LHCN-M2 (cell line): ENCODE data around the gene CCNF. TPM values are rescaled to one million over a fixed set of nuclear protein-coding genes. Genes with fewer than 3 reads are reported as not detected.
"Not testable (repeated sequence)": the region's sequence is repeated elsewhere in the genome, so short reads cannot be mapped to it uniquely, and the experiment has no call there.

Source experiments
- DNase-seq: peaks from one replicate; pipeline ENCODE4 v3.0.0-alpha.2; 2012; ENCODE audit warnings: low read depth
- polyA plus RNA-seq: library from polyadenylated mRNA; unstranded; fragments of >200 nt; gene quantifications from one replicate; pipeline ENCODE4 v1.2.1, GENCODE V29; 2012; ENCODE audit warnings: missing spikeins
- total RNA-seq: library from RNA; depleted of rRNA; stranded (reverse); fragments of >200 nt; gene quantifications from 2 replicates; pipeline ENCODE4 v1.2.3, GENCODE V29; 2014; rRNA removed

CCNF gene, protein sequence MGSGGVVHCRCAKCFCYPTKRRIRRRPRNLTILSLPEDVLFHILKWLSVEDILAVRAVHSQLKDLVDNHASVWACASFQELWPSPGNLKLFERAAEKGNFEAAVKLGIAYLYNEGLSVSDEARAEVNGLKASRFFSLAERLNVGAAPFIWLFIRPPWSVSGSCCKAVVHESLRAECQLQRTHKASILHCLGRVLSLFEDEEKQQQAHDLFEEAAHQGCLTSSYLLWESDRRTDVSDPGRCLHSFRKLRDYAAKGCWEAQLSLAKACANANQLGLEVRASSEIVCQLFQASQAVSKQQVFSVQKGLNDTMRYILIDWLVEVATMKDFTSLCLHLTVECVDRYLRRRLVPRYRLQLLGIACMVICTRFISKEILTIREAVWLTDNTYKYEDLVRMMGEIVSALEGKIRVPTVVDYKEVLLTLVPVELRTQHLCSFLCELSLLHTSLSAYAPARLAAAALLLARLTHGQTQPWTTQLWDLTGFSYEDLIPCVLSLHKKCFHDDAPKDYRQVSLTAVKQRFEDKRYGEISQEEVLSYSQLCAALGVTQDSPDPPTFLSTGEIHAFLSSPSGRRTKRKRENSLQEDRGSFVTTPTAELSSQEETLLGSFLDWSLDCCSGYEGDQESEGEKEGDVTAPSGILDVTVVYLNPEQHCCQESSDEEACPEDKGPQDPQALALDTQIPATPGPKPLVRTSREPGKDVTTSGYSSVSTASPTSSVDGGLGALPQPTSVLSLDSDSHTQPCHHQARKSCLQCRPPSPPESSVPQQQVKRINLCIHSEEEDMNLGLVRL
- total RNA-seq: 33.5 and 34.6 TPM in 2 replicates
- polyA plus RNA-seq: 10.0 TPM

DNA sequence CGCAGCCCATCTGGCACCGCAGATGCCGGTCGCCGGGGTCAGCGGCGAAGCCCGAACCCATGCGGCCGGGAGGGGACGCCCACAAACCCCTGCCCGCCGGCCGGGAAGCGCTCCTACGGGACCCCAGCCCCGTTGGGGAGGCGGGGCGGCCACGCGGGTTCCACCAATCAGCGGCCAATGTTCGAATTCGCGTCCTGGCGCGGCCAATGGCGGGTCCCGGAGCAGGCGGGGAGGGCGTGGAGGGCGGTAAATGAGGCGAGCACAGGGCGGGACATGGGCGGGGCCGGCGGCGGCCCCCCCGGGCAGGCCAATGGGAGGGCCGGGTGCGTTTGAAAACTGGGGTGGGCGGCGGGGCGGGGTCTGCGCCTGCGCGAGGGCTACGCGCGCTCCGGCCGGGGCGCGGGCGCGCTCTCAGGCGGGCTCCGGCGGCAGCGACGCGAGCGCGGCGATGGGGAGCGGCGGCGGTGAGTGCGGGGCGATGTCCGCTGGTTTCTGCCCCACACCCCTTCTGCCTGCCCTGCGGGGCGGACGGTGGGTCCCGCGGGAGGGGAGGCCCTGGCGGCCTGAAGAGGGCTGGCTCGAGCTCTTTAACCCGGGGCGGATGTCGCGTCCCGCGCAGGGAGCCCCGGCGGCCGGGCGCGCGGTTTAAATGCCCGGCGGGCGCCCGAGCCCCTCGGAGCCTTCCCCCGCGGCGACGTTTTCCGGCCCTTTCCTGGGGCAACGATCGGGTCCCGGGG lies at the start of gene CCNF:
Gene CCNF (plus strand): TSS at position 414 of the 737 bp plus-strand sequence. CDS start 35 bp downstream, at position 449.
- DNase-seq: peak; percentile 91

- no peak for DNase-seq
Observed at GRCh38 chr16:2383501-2383900, 45.7 kb upstream of the CCNF start.

DNA sequence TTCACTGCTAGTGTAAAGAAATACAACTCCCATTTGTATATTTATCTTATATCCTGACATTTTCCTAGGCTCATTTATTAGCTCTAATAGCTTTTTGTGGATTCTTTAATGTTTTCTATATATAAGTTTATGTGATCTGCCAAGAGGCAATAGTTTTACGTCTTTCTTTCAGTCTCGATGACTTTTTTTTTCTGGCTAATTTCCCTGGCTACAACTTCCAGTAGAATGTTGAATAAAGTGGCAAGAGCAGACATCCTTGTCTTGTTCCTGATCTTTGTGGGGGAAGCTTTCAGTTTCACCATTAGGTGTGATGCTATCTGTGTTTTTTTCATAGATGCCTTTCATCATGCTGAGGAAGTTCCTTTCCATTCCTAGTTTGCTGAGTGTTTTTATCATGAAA lies 44.8 kb upstream of the CCNF start:
- DNase-seq: no peak

DNA sequence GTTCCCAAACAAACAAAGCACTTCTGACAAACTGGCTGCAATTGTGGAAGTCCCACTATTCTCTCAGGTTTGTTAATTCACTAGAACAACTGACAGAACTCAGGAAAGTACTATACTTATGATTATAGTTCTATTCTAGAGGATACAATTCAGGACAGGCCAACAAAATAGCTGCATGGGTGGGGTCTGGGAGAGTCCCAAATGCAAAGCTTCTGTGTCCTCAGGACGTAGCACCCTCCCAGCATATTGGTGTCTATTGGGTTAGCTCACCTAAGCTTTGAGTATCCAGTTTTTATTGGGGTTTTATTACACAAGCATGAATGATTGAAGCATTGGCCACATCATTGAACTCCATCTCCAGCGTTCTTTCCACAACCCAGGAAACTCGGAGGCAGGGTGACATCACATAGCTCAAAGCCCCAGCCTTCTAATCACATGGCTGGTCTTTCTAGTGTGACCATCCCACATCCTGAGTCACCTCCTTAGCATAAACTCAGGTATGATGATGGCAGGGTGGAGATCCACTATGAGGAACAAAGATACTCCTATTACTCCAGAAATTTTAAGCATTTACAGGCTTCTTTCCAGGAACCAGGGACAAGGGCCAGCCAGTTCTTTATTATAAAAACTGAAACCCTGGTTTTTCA lies 43.9 kb upstream of the CCNF start:
- no peak for DNase-seq

DNA sequence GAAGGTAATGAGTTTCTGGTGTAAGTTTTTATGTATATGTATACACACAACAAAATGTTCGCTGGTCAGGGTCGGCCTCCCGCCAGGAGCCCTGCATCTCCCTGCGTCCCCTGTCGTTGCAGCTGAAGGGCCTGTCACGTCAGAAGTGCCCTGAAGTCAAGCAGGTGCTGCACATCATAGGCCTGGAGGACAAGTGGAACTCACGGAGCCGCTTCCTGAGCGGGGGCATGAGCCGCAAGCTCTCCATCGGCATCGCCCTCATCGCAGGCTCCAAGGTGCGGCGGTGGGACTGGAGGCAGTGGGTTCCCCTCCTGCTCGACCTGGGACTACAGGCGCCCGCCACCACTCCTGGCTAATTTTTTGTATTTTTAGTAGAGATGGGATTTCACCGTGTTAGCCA lies 43.3 kb upstream of the CCNF start:
- not testable (repeated sequence) for DNase-seq

DNA sequence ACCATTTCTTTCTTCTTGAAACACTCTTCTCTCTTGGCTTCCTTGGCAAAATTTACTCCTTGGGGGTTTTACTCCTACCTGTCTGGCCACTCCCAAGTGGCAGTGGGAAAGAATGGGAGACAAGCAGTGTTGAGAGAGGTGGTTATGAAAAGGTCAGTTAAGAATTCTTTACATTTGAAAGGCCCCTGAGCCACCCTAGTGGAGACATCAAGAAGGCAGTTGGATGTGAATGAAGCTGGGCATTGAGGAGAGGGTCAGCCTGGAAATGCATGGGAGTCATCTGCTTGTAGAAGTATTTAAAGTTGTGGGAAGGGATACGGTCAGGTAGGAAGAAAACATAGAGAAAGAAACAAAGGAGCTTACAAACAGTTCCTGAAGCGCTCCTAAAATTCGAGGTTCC lies 42.3 kb upstream of the CCNF start:
- no peak for DNase-seq

- DNase-seq: no peak
Observed at GRCh38 chr16:2388139-2388874, 40.9 kb upstream of the CCNF start.

DNA sequence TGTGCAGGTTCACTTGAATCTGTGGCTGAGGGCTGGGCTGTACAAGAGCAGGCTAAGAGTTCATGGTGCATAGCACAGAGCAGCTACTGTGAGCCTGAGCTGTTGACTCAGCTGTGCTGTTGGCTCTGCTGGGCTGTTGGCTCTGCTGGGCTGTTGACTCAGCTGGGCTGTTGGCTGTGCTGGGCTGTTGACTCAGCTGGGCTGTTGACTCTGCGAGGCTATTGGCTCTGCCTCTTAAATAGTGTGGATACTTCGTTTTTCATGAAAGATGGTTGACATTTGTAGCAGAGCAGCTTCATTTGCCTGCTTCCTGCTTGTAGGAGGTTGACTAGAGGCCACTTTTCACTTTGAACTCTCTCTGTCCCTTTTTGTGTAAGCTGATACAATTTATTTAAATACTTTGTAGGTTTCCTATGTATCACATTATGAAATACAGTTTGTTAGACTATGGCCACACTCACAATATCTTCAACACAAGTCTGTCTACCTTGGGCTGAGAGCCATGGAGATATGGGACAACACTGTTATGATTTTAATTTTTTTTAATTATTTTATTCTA lies 40.3 kb upstream of the CCNF start:
- DNase-seq: peak; percentile 89

DNA sequence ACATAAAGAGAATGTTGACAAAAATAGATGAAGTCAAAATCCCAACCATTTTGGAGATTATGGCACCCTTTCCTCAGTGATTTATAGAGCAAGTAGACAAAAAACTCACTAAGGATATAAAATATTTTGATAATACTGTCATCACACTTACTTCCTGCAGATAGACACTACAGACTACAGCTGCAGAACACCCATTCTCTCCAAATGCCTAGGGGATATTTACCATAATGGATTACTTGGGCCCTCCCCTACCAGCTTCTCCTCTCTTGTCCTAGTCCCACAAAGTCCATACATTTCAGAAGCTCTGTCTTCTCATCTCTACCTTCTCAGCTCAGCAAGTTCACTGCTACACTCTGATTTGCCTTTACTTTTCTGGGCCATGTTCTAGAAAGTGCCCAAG lies 37.2 kb upstream of the CCNF start:
- no peak for DNase-seq

DNA sequence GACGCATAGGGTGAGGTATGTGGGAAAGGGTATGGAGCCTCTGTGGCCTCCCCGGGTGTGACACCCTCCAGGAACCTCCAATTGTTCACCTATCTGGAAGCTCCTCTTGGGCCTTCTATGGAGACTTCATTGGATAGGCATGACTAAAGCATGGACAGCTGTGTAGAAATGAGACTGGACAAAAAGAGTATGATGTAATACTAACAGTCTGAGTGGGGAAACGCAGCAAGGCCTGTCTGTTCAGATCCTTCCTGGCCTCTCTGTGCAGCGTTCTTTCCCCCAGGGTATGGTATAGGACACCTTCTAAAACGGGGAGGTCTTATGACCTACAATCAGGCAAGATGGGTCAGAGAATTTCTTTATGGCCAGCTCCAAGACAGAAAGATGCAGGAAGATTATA lies 30.7 kb upstream of the CCNF start:
- DNase-seq: no peak

- DNase-seq: no peak
Observed at GRCh38 chr16:2404099-2404498, 25.1 kb upstream of the CCNF start.

- DNase-seq: no peak
Observed at GRCh38 chr16:2415085-2415484, 14.2 kb upstream of the CCNF start.

GRCh38 chr16:2420035-2420434 lies 9.2 kb upstream of the CCNF start:
- peak; percentile 50 for DNase-seq

GRCh38 chr16:2422123-2422867 lies 7.0 kb upstream of the CCNF start:
- DNase-seq: no peak

GRCh38 chr16:2424061-2425007 lies 4.9 kb upstream of the CCNF start:
- DNase-seq: no peak

- DNase-seq: no peak
Observed at GRCh38 chr16:2425008-2425518, 4.2 kb upstream of the CCNF start.

- no peak for DNase-seq
Observed at GRCh38 chr16:2425825-2426430, 3.3 kb upstream of the CCNF start.

- no peak for DNase-seq
Observed at GRCh38 chr16:2426941-2427361, 2.3 kb upstream of the CCNF start.
